Hepatocyte (in vitro differentiated cells): ENCODE results near the gene PRR30.

Experiments used
- EZH2 ChIP-seq: fragments of 200-600 bp; sonication (generic); IDR thresholded peaks from 2 replicates; pipeline ENCODE4 v1.6.1; 2016; ENCODE audit warnings: antibody characterized with exemption, mild to moderate bottlenecking, borderline replicate concordance
- EZH2phosphoT487 ChIP-seq: fragments of 200-600 bp; sonication (generic); IDR thresholded peaks from one replicate; pipeline ENCODE4 v1.6.1; 2018; ENCODE audit warnings: antibody characterized with exemption, mild to moderate bottlenecking, low read depth, moderate library complexity; ENCODE audit not compliant: unreplicated experiment, severe bottlenecking
- TF ChIP-seq, protein P1 (sequence below): fragments of 200-600 bp; sonication (generic); IDR thresholded peaks from 2 replicates; pipeline ENCODE4 v1.5.1; 2016; ENCODE audit warnings: antibody characterized with exemption, mild to moderate bottlenecking; ENCODE audit not compliant: poor library complexity

DNA sequence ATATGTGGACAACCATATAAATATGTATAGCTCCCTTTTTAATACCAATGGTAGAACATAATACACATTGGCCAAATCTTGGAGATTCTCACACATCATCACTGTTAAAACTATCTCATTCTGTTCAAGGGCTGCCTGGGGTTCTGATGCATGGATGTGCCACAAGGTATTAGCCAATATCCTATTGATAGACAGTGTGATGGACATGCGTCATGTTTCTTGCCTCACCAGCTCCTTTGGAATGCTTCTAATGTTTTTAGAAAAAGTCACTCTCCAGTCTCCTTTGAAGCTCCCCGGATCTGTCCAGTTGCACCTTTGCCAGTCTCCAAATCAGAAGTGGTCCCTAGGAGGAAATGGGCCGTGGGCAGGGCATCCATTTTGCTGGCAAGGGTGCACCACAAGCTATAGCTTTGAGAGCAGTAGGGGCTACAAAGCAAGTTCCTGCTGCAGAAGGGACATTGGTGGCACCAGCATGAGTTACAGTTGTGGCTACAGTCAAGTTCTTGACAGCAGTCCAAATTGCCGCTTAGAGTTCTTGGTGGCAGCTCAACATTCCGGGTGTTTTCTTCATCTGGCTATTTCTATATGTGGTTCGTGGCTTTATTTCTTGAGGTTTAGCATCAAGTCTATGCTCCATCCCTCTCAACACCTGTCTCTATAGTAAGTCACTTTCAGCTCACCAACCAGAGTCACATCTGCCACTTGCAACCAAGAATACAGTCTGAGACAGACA, 47.6 kb upstream of the PRR30 start:
- TF ChIP-seq, protein P1, sequence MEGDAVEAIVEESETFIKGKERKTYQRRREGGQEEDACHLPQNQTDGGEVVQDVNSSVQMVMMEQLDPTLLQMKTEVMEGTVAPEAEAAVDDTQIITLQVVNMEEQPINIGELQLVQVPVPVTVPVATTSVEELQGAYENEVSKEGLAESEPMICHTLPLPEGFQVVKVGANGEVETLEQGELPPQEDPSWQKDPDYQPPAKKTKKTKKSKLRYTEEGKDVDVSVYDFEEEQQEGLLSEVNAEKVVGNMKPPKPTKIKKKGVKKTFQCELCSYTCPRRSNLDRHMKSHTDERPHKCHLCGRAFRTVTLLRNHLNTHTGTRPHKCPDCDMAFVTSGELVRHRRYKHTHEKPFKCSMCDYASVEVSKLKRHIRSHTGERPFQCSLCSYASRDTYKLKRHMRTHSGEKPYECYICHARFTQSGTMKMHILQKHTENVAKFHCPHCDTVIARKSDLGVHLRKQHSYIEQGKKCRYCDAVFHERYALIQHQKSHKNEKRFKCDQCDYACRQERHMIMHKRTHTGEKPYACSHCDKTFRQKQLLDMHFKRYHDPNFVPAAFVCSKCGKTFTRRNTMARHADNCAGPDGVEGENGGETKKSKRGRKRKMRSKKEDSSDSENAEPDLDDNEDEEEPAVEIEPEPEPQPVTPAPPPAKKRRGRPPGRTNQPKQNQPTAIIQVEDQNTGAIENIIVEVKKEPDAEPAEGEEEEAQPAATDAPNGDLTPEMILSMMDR: no peak
- no peak for TF ChIP-seq EZH2
- no peak for TF ChIP-seq EZH2phosphoT487
